ENCODE data around the gene NPAS2. TPM values are rescaled to one million over a fixed set of nuclear protein-coding genes. Genes with fewer than 3 reads are reported as not detected.

NPAS2 gene
- total and polyA plus RNA-seq, 12 donors: 4.7 to 51.3 (median 17.6) TPM

- intact Hi-C loops (cut with DNase I): no loop called here
- H3K4me3 ChIP-seq: no peak overlapping the region
- H3K27ac ChIP-seq: no peak overlapping the region
- no peaks in the 10 kb centered on the region for H3K9me3 ChIP-seq (replicated peaks in 1 of 3)
- no peaks in the 10 kb centered on the region for H3K27me3 ChIP-seq
- whole genome bisulfite sequencing, 4 donors: 66 to 81% (median 75%) methylated on average over 16 of the region's 16 CpGs
- TF ChIP-seq CTCF (IDR thresholded peaks at IDR 0.05): no peak
- no peak for TF ChIP-seq POLR2A (IDR thresholded peaks at IDR 0.05)
- peaks cover 0 to 22% of the 10 kb centered on the region in 2 donors for H3K4me1 ChIP-seq (replicated peaks in 1 of 2)
- no peak for DNase-seq
- H3K36me3 ChIP-seq (replicated peaks in 1 of 2): no peaks in the 10 kb centered on the region
These were observed 15.2 kb downstream of the NPAS2 start for GRCh38 chr2:100835006-100835659.

- no peak overlapping the region for H3K4me3 ChIP-seq
- 68 to 89% (median 80%) methylated on average over 7 of the region's 7 CpGs for WGBS, 4 donors
- intact Hi-C loops (cut with DNase I): no loop called here
These were observed 20.6 kb downstream of the NPAS2 start for GRCh38 chr2:100840519-100840918.

GRCh38 chr2:100842241-100842922 lies 22.4 kb downstream of the NPAS2 start:
- Histone ChIP-seq H3K36me3 (replicated peaks in 1 of 2) (no peaks in the 10 kb centered on the region), H3K27me3 (no peaks in the 10 kb centered on the region), H3K4me1 (replicated peaks in 1 of 2) (no peaks in the 10 kb centered on the region), H3K9me3 (replicated peaks in 1 of 3) (no peaks in the 10 kb centered on the region), H3K27ac (no peak overlapping the region), H3K4me3 (no peak overlapping the region)
- intact Hi-C loops (cut with DNase I): no loop called here
- DNase-seq: no peak
- WGBS, 4 donors: 91 to 93% (median 92%) methylated on average over 9 of the region's 9 CpGs
- TF ChIP-seq POLR2A (IDR thresholded peaks at IDR 0.05): no peak
- TF ChIP-seq CTCF (IDR thresholded peaks at IDR 0.05): no peak

More at GRCh38 chr2:100840519-100840918, 20.6 kb downstream of the NPAS2 start:
- no peaks in the 10 kb centered on the region for H3K9me3 ChIP-seq (replicated peaks in 1 of 3)
- no peaks in the 10 kb centered on the region for H3K27me3 ChIP-seq
- TF ChIP-seq CTCF (IDR thresholded peaks at IDR 0.05) (no peak), POLR2A (IDR thresholded peaks at IDR 0.05) (no peak)
- no peaks in the 10 kb centered on the region for H3K4me1 ChIP-seq (replicated peaks in 1 of 2)
- H3K36me3 ChIP-seq (replicated peaks in 1 of 2): no peaks in the 10 kb centered on the region
- no peak overlapping the region for H3K27ac ChIP-seq
- no peak for DNase-seq

- no peaks in the 10 kb centered on the region for H3K36me3 ChIP-seq (replicated peaks in 1 of 2)
- no peaks in the 10 kb centered on the region for H3K4me1 ChIP-seq (replicated peaks in 1 of 2)
- H3K27me3 ChIP-seq: no peaks in the 10 kb centered on the region
- no peaks in the 10 kb centered on the region for H3K9me3 ChIP-seq (replicated peaks in 1 of 3)
- DNase-seq: no peak
- no peak overlapping the region for H3K4me3 ChIP-seq
- TF ChIP-seq POLR2A (IDR thresholded peaks at IDR 0.05) (no peak), CTCF (IDR thresholded peaks at IDR 0.05) (no peak)
- 69 to 81% (median 74%) methylated on average over 7 of the region's 7 CpGs for WGBS, 4 donors
- intact Hi-C loops (cut with DNase I): no loop called here
- no peak overlapping the region for H3K27ac ChIP-seq
These were observed 24.6 kb downstream of the NPAS2 start for GRCh38 chr2:100844514-100844913.

Measured in adrenal gland (tissue), 12 donors.